ENCODE data around the gene SRGN. TPM values are rescaled to one million over a fixed set of nuclear protein-coding genes. Genes with fewer than 3 reads are reported as not detected.

Gene SRGN
- total and polyA plus RNA-seq, 10 of the 15 experiments (the other 5 are each of a cell fraction or from before 2014, with no cell fraction given): 382 to 2,414 (median 885) TPM

- Histone ChIP-seq H2AFZ (ENCODE audit: control insufficient read depth, low read depth, low read length) (peak overlapping the region; percentile 93), H3K27me3 (replicated peaks in 1 of 2; ENCODE audit: control insufficient read depth in 2 of 2, insufficient read depth in 2 of 2, low read length in 1 of 2) (no peaks in the 10 kb centered on the region), H4K20me1 (ENCODE audit: control insufficient read depth, insufficient read depth) (no peaks in the 10 kb centered on the region), H3K36me3 (ENCODE audit: control insufficient read depth in 2 of 2, insufficient read depth in 2 of 2, low read length in 1 of 2) (no peaks in the 10 kb centered on the region), H3K4me2 (ENCODE audit: control insufficient read depth, insufficient read depth) (peak overlapping the region; percentile 74), H3K27ac (ENCODE audit: control insufficient read depth, insufficient read depth) (peak overlapping the region; percentile 94), H3K4me1 (ENCODE audit: control insufficient read depth, insufficient read depth, low read length) (peaks cover 59% of the 10 kb centered on the region), H3K79me2 (ENCODE audit: control insufficient read depth, insufficient read depth, low read length) (0 out of 2 replicates have a peak, but pooled peaks cover 2% of the 10 kb centered on the region), H3K9me3 (replicated peaks; ENCODE audit: control insufficient read depth, insufficient read depth, low read length) (no peaks in the 10 kb centered on the region), H3K9ac (ENCODE audit: control insufficient read depth, insufficient read depth, low read length) (peak overlapping the region; percentile 70), H3K4me3 (no peak overlapping the region)
- no peak for DNase-seq (ENCODE audit: low read depth, low spot score)
- no TSS peak for BruUV-seq (replicated peaks)
- FAIRE-seq: peak; percentile 76
- in situ Hi-C loops (cut with MboI): no loop called here
- peak; percentile 77 for ATAC-seq
- intact Hi-C loops (cut with micrococcal nuclease; ENCODE audit: unreplicated experiment): loop anchor here (2.0 kb wide), 2 partner anchors 19 to 21 kb away; no protein-coding TSS in a partner anchor
- CTCF ChIA-PET: interaction anchor here (0.8 to 14.3 kb wide), 9 partner anchors 11 to 49 kb away, joined by 3 to 121 read pairs (median 9); partner anchors contain the start of gene SRGN
- SMC1A ChIA-PET (ENCODE audit: uncharacterized antibody, unreplicated experiment): interaction anchor here (0.7 to 17.6 kb wide), 13 partner anchors 9 to 1302 kb away, joined by 3 to 355 read pairs (median 6); partner anchors contain the start of gene SRGN
- POLR2A ChIA-PET: interaction anchor here (0.6 to 16.7 kb wide), 12 partner anchors 12 to 178 kb away, joined by 3 to 312 read pairs (median 4); partner anchors contain the start of gene SRGN
- 13% methylated on average over 10 of the region's 10 CpGs for WGBS (ENCODE audit: insufficient coverage, insufficient replicate concordance, low lambda C conversion rate, missing lambda C conversion rate)
- RAD21 ChIA-PET (ENCODE audit: unreplicated experiment): interaction anchor here (0.7 to 25.6 kb wide), 17 partner anchors 12 to 185 kb away, joined by 3 to 544 read pairs (median 6); partner anchors contain the start of genes DDX21 and SRGN
- TF ChIP-seq MTA2 (IDR thresholded peaks at IDR 0.05; ENCODE audit: low read depth) (peak; percentile 55), SREBF1 (IDR thresholded peaks at IDR 0.05; ENCODE audit: low read length) (no peak), JUNB (IDR thresholded peaks at IDR 0.05) (peak; percentile 58), MAX (IDR thresholded peaks at IDR 0.05; ENCODE audit: low read depth, low read length) (peak; percentile 15; the same call in 1 of the 2 replicates), ATF2 (IDR thresholded peaks at IDR 0.05; ENCODE audit: low read length) (peak; percentile 40; the same call in 1 of the 2 replicates), GATAD2B (conservative IDR thresholded peaks at IDR 0.05; ENCODE audit: low read depth) (peak; percentile 54; the same call in 1 of the 2 replicates), NR2F1 (conservative IDR thresholded peaks at IDR 0.05) (peak; percentile 37; the same call in 1 of the 2 replicates), FOXM1 (IDR thresholded peaks at IDR 0.05; ENCODE audit: low read depth, low read length) (no peak), RUNX3 (IDR thresholded peaks at IDR 0.05; ENCODE audit: low read length) (peak; percentile 52), BCL11A (IDR thresholded peaks at IDR 0.05; ENCODE audit: low read depth, low read length) (0 out of 2 replicates have a peak, but pooled peaks have one; percentile 36), PML (IDR thresholded peaks at IDR 0.05; ENCODE audit: low read length) (0 out of 2 replicates have a peak, but pooled peaks have one; percentile 35), ZNF687 (IDR thresholded peaks at IDR 0.05) (peak; percentile 69), MLLT1 (IDR thresholded peaks at IDR 0.05) (no peak), ZZZ3 (IDR thresholded peaks at IDR 0.05; ENCODE audit: control insufficient read depth, insufficient read length, low read depth) (no peak), POLR2AphosphoS5 (IDR thresholded peaks at IDR 0.05; ENCODE audit: low read length) (peak; percentile 62)
These were observed 43.9 kb upstream of the SRGN start for GRCh38 chr10:69043931-69044531.

Measured in GM12878 (cell line).